HUES6 (cell line): Measurements from ENCODE around the gene ACVRL1.

Experiments used
- H3K27ac ChIP-seq: 2 replicates; pipeline ENCODE4 v1.7.0; 2013; ENCODE audit warnings: low read depth, mild to moderate bottlenecking, low read length, inconsistent platforms
- H3K27me3 ChIP-seq: 2 replicates; pipeline ENCODE4 v1.6.1; 2013; ENCODE audit warnings: low read length; ENCODE audit not compliant: control insufficient read depth, insufficient read depth
- H3K36me3 ChIP-seq: 2 replicates; pipeline ENCODE4 v1.6.1; 2013; ENCODE audit warnings: low read length; ENCODE audit not compliant: control insufficient read depth, insufficient read depth
- H3K4me1 ChIP-seq: 2 replicates; pipeline ENCODE4 v1.6.1; 2013; ENCODE audit warnings: low read length; ENCODE audit not compliant: control insufficient read depth, insufficient read depth
- H3K4me3 ChIP-seq: 2 replicates; pipeline ENCODE4 v1.5.1; 2013; ENCODE audit warnings: low read depth, low read length
- H3K9ac ChIP-seq: one replicate; pipeline ENCODE4 v1.6.1; 2013; ENCODE audit warnings: mild to moderate bottlenecking, low read length
- H3K9me3 ChIP-seq: 2 replicates; pipeline ENCODE4 v1.6.1; 2013; ENCODE audit warnings: low read depth, low read length; ENCODE audit not compliant: control insufficient read depth, insufficient read depth

Gene ACVRL1

GRCh38 chr12:51901881-51902280, 5.4 kb upstream of the ACVRL1 start:
- Histone ChIP-seq H3K27me3 (peaks cover 19% of the 10 kb centered on the region; the same call in 1 of the 2 replicates), H3K4me3 (no peak overlapping the region), H3K36me3 (no peaks in the 10 kb centered on the region), H3K9me3 (no peaks in the 10 kb centered on the region), H3K4me1 (peaks cover 12% of the 10 kb centered on the region; the same call in 1 of the 2 replicates), H3K9ac (no peak overlapping the region), H3K27ac (no peak overlapping the region)

GRCh38 chr12:51904951-51905470, 2.3 kb upstream of the ACVRL1 start:
- Histone ChIP-seq H3K36me3 (no peaks in the 10 kb centered on the region), H3K9me3 (no peaks in the 10 kb centered on the region), H3K27ac (no peak overlapping the region; the same call in 1 of the 2 replicates), H3K27me3 (peaks cover 49% of the 10 kb centered on the region), H3K4me3 (no peak overlapping the region), H3K4me1 (peaks cover 12% of the 10 kb centered on the region; the same call in 1 of the 2 replicates), H3K9ac (peak overlapping the region; percentile 25)

- Histone ChIP-seq H3K4me1 (peaks cover 12% of the 10 kb centered on the region; the same call in 1 of the 2 replicates), H3K27ac (peak overlapping the region; percentile 14; the same call in 1 of the 2 replicates), H3K9ac (peak overlapping the region; percentile 25), H3K4me3 (no peak overlapping the region), H3K27me3 (peaks cover 54% of the 10 kb centered on the region), H3K36me3 (no peaks in the 10 kb centered on the region), H3K9me3 (no peaks in the 10 kb centered on the region)
Observed at GRCh38 chr12:51905471-51906429, 1.6 kb upstream of the ACVRL1 start.

GRCh38 chr12:51906430-51907082, 748 bp upstream of the ACVRL1 start:
- no peaks in the 10 kb centered on the region for H3K9me3 ChIP-seq
- H3K27ac ChIP-seq, result no peak overlapping the region
- peak overlapping the region; percentile 51; the same call in 1 of the 2 replicates for H3K4me3 ChIP-seq
- H3K36me3 ChIP-seq, result no peaks in the 10 kb centered on the region
- H3K27me3 ChIP-seq, result peaks cover 54% of the 10 kb centered on the region
- H3K9ac ChIP-seq, result no peak overlapping the region
- H3K4me1 ChIP-seq, result peaks cover 14% of the 10 kb centered on the region; the same call in 1 of the 2 replicates

GRCh38 chr12:51907856-51908425, 637 bp downstream of the ACVRL1 start:
- Histone ChIP-seq H3K27ac (no peak overlapping the region), H3K27me3 (peaks cover 54% of the 10 kb centered on the region), H3K36me3 (no peaks in the 10 kb centered on the region), H3K4me3 (peak overlapping the region; percentile 51), H3K9ac (no peak overlapping the region), H3K9me3 (no peaks in the 10 kb centered on the region), H3K4me1 (peaks cover 25% of the 10 kb centered on the region; the same call in 1 of the 2 replicates)

GRCh38 chr12:51908876-51909592, 1.7 kb downstream of the ACVRL1 start:
- Histone ChIP-seq H3K4me3 (no peak overlapping the region), H3K9me3 (no peaks in the 10 kb centered on the region), H3K9ac (no peak overlapping the region), H3K27me3 (peaks cover 54% of the 10 kb centered on the region), H3K4me1 (peaks cover 25% of the 10 kb centered on the region; the same call in 1 of the 2 replicates), H3K36me3 (no peaks in the 10 kb centered on the region), H3K27ac (no peak overlapping the region)

- H3K27ac ChIP-seq, result no peak overlapping the region
- H3K9ac ChIP-seq, result no peak overlapping the region
- no peaks in the 10 kb centered on the region for H3K36me3 ChIP-seq
- H3K9me3 ChIP-seq, result no peaks in the 10 kb centered on the region
- peaks cover 53% of the 10 kb centered on the region for H3K27me3 ChIP-seq
- H3K4me1 ChIP-seq, result peaks cover 29% of the 10 kb centered on the region
- H3K4me3 ChIP-seq, result no peak overlapping the region
Observed at GRCh38 chr12:51910168-51910567, 2.9 kb downstream of the ACVRL1 start.

GRCh38 chr12:51910691-51911090, 3.4 kb downstream of the ACVRL1 start:
- H3K4me1 ChIP-seq, result peaks cover 30% of the 10 kb centered on the region
- H3K27me3 ChIP-seq, result peaks cover 48% of the 10 kb centered on the region
- no peak overlapping the region for H3K9ac ChIP-seq
- no peak overlapping the region for H3K27ac ChIP-seq
- no peaks in the 10 kb centered on the region for H3K9me3 ChIP-seq
- H3K4me3 ChIP-seq, result no peak overlapping the region
- H3K36me3 ChIP-seq, result no peaks in the 10 kb centered on the region

- peak overlapping the region; percentile 15 for H3K9ac ChIP-seq
- no peak overlapping the region for H3K4me3 ChIP-seq
- peaks cover 41% of the 10 kb centered on the region for H3K27me3 ChIP-seq
- H3K27ac ChIP-seq, result no peak overlapping the region
- H3K9me3 ChIP-seq, result no peaks in the 10 kb centered on the region
- H3K36me3 ChIP-seq, result no peaks in the 10 kb centered on the region
- H3K4me1 ChIP-seq, result peaks cover 28% of the 10 kb centered on the region
Observed at GRCh38 chr12:51911307-51911706, 4.0 kb downstream of the ACVRL1 start.
